ENCODE measurements around the gene SLC6A4.

- TF ChIP-seq CTCF (IDR thresholded peaks at IDR 0.05 in 8 of 11, conservative IDR thresholded peaks at IDR 0.05 in 3 of 11), result no peak
- no peak for TF ChIP-seq POLR2AphosphoS5 (IDR thresholded peaks at IDR 0.05)
- TF ChIP-seq POLR2A (IDR thresholded peaks at IDR 0.05), result no peak
Observed at GRCh38 chr17:30219833-30220232, 15.7 kb downstream of the SLC6A4 start.

Measured in spleen (tissue), 7 donors.